Middle frontal gyrus (tissue), 1 donor: ENCODE data around the gene ARHGEF11.

Experiments
- DNase-seq: peaks from one replicate; pipeline ENCODE4 v3.0.0-alpha.2; 2015; ENCODE audit warnings: low spot score; ENCODE audit errors: extremely low spot score

The ARHGEF11 gene

GRCh38 chr1:156910309-156910782, 135.2 kb downstream of the ARHGEF11 start:
- no peak for DNase-seq

GRCh38 chr1:156909671-156910070, 135.9 kb downstream of the ARHGEF11 start:
- no peak for DNase-seq

GRCh38 chr1:156908955-156909354, 136.6 kb downstream of the ARHGEF11 start:
- no peak for DNase-seq

- DNase-seq = no peak
Observed at GRCh38 chr1:156908541-156908940, 137.0 kb downstream of the ARHGEF11 start.

- DNase-seq = no peak
Observed at GRCh38 chr1:156906206-156906906, 139.2 kb downstream of the ARHGEF11 start.

GRCh38 chr1:156905651-156906050, 139.9 kb downstream of the ARHGEF11 start:
- DNase-seq = no peak

- DNase-seq = no peak
Observed at GRCh38 chr1:156905176-156905575, 140.4 kb downstream of the ARHGEF11 start.

GRCh38 chr1:156904187-156904959, 141.2 kb downstream of the ARHGEF11 start:
- DNase-seq = no peak

GRCh38 chr1:156903328-156904091, 142.0 kb downstream of the ARHGEF11 start:
- DNase-seq = no peak

- DNase-seq = no peak
Observed at GRCh38 chr1:156901966-156902915, 143.3 kb downstream of the ARHGEF11 start.

GRCh38 chr1:156901590-156901900, 144.0 kb downstream of the ARHGEF11 start:
- DNase-seq = no peak

GRCh38 chr1:156900896-156901589, 144.5 kb downstream of the ARHGEF11 start:
- DNase-seq = no peak

GRCh38 chr1:156899956-156900718, 145.4 kb downstream of the ARHGEF11 start:
- DNase-seq = no peak

GRCh38 chr1:156898971-156899664, 146.4 kb downstream of the ARHGEF11 start:
- no peak for DNase-seq

- DNase-seq = no peak
Observed at GRCh38 chr1:156898161-156898566, 147.4 kb downstream of the ARHGEF11 start.

- no peak for DNase-seq
Observed at GRCh38 chr1:156897078-156897825, 148.3 kb downstream of the ARHGEF11 start.

GRCh38 chr1:156896490-156897033, 149.0 kb downstream of the ARHGEF11 start:
- DNase-seq = no peak

- DNase-seq = no peak
Observed at GRCh38 chr1:156895927-156896326, 149.6 kb downstream of the ARHGEF11 start.
